Thyroid gland (tissue), 4 donors: Measurements from ENCODE around the gene TRABD2B. TPM values are rescaled to one million over a fixed set of nuclear protein-coding genes. Genes with fewer than 3 reads are reported as not detected.

Experiments used
- DNase-seq, 2 donors: peaks; one replicate each; pipeline ENCODE4 v3.0.0-alpha.2; 2019
- H3K27ac ChIP-seq, 3 donors: fragments of 200-600 bp; sonication (generic); 1 replicate in 2 of 3; 2 replicates in 1 of 3; pipeline ENCODE4 v1.5.1; 2016 to 2019; ENCODE audit warnings: mild to moderate bottlenecking in 1 of 3, moderate library complexity in 1 of 3
- H3K27me3 ChIP-seq: fragments of 200-600 bp; sonication (generic); one replicate; pipeline ENCODE4 v1.5.1; 2019
- H3K36me3 ChIP-seq, 2 donors: fragments of 200-600 bp; sonication (generic); one replicate each; pipeline ENCODE4 v1.5.1; 2016 to 2019
- H3K4me1 ChIP-seq, 2 donors: fragments of 200-600 bp; sonication (generic); one replicate each; pipeline ENCODE4 v1.5.1; 2017 to 2019
- H3K4me3 ChIP-seq, 3 donors: fragments of 200-600 bp; sonication (generic); replicated peaks in 1 of 3; 1 replicate in 2 of 3; 2 replicates in 1 of 3; pipeline ENCODE4 v1.5.1; 2016; ENCODE audit warnings: mild to moderate bottlenecking in 1 of 3
- H3K9me3 ChIP-seq: fragments of 200-600 bp; sonication (generic); one replicate; pipeline ENCODE4 v1.5.1; 2017
- CTCF ChIP-seq, 6 experiments: fragments of 200-600 bp in 3 of 6; fragments of 450-650 bp in 3 of 6; sonication (generic) in 3 of 6; IDR thresholded peaks; one replicate each; pipeline ENCODE4 v1.5.1; 2016 to 2019; ENCODE audit warnings: antibody characterized with exemption in 6 of 6, mild to moderate bottlenecking in 2 of 6, inconsistent platforms in 1 of 6, moderate library complexity in 1 of 6
- POLR2A ChIP-seq, 2 donors: fragments of 450-650 bp; IDR thresholded peaks; one replicate each; pipeline ENCODE4 v1.6.1; 2017; ENCODE audit warnings: antibody characterized with exemption in 2 of 2, mild to moderate bottlenecking in 2 of 2, moderate library complexity in 1 of 2
- WGBS, 2 donors: methylation state at CpG; one replicate each; pipeline ENCODE4 v1.1.5; 2017; 5-methylcytosine and 5-hydroxymethylcytosine counted together
- intact Hi-C: fragments of 100-400 bp; cut with DNase I; formaldehyde crosslinking; loops from one replicate; pipeline ENCODE4 v1.15.1; 2023
- total RNA-seq, 4 donors: library from RNA; depleted of rRNA; stranded (reverse); fragments of >200 nt; gene quantifications; one replicate each; pipeline ENCODE4 v1.2.3, GENCODE V29; 2016

TRABD2B gene
- total RNA-seq, 4 donors from 2014 or later, result 0.34 to 1.1 (median 0.63) TPM

GRCh38 chr1:47711848-47712492, 285.2 kb downstream of the TRABD2B start:
- H3K4me3 ChIP-seq, result no peak overlapping the region
- H3K36me3 ChIP-seq, result no peaks in the 10 kb centered on the region
- intact Hi-C loops, result loop anchor here (10.0 kb wide), 1 partner anchor 527 kb away; no protein-coding TSS in a partner anchor
- peaks cover 13 to 23% of the 10 kb centered on the region in 2 donors for H3K4me1 ChIP-seq
- DNase-seq, result no peak
- peaks cover 35% of the 10 kb centered on the region for H3K27me3 ChIP-seq
- H3K9me3 ChIP-seq, result no peaks in the 10 kb centered on the region
- TF ChIP-seq POLR2A (IDR thresholded peaks at IDR 0.05) (no peak), CTCF (IDR thresholded peaks at IDR 0.05) (no peak)
- WGBS, 2 donors, result 60 to 67% methylated on average over 6 of the region's 6 CpGs
- H3K27ac ChIP-seq, result no peak overlapping the region

- intact Hi-C loops, result loop anchor here (10.0 kb wide), 1 partner anchor 527 kb away; no protein-coding TSS in a partner anchor
- no peak for DNase-seq
- Histone ChIP-seq H3K9me3 (no peaks in the 10 kb centered on the region), H3K27ac (no peak overlapping the region), H3K4me1 (peaks cover 13 to 23% of the 10 kb centered on the region in 2 donors), H3K36me3 (no peaks in the 10 kb centered on the region), H3K27me3 (peaks cover 35% of the 10 kb centered on the region), H3K4me3 (no peak overlapping the region)
- WGBS, 2 donors, result 45 to 68% methylated on average over 5 to 10 of the region's 15 CpGs
- TF ChIP-seq CTCF (IDR thresholded peaks at IDR 0.05) (no peak), POLR2A (IDR thresholded peaks at IDR 0.05) (no peak)
Measured at GRCh38 chr1:47711184-47711847, 285.9 kb downstream of the TRABD2B start.

Other genes starting within 250 kb of the TRABD2B start
- gene SLC5A9, start 225.3 kb upstream of the TRABD2B start, total RNA-seq, result not detected